SK-N-SH (cell line): Measurements from ENCODE around the gene USP12. TPM values are rescaled to one million over a fixed set of nuclear protein-coding genes. Genes with fewer than 3 reads are reported as not detected.

Experiments used
- CTCF ChIA-PET: fragments of 300-600, 350-600 bp; formaldehyde crosslinking; extraction: SDS; loops from one replicate; lab custom pipeline; 2021; lab: Yijun Ruan, JAX
- POLR2A ChIA-PET: fragments of 350-600 bp; sonication (Branson Sonifier 250); formaldehyde crosslinking; extraction: SDS; loops from one replicate; lab custom pipeline; 2020; ENCODE audit warnings: antibody characterized with exemption, inconsistent platforms; lab: Yijun Ruan, JAX
- DNase-seq: peaks from one replicate; pipeline ENCODE4 v3.0.0; 2012
- H2AFZ ChIP-seq: fragments of 200-600 bp; sonication (generic); 2 replicates; pipeline ENCODE4 v1.8.1; 2016; ENCODE audit warnings: antibody characterized with exemption, mild to moderate bottlenecking, low read depth
- H3F3A ChIP-seq: fragments of 200-600 bp; sonication (generic); replicated peaks from 2 replicates; pipeline ENCODE3; 2016; ENCODE audit warnings: antibody characterized with exemption, mild to moderate bottlenecking; ENCODE audit not compliant: insufficient read depth
- H3K27ac ChIP-seq, 2 experiments: fragments of 200-500 bp in 1 of 2; fragments of 200-600 bp in 1 of 2; sonication (Bioruptor generic) in 1 of 2; sonication (generic), shearing (Covaris generic) in 1 of 2; 2 replicates each; pipeline versions ENCODE4 v1.5.1 to v1.6.1; 2014 to 2016; ENCODE audit warnings: low read depth in 2 of 2, inconsistent platforms in 1 of 2, low read length in 1 of 2, mild to moderate bottlenecking in 1 of 2, mixed read lengths in 1 of 2
- H3K27me3 ChIP-seq: fragments of 200-600 bp; sonication (generic), shearing (Covaris generic); 2 replicates; pipeline ENCODE4 v1.6.1; 2016; ENCODE audit warnings: mixed run types; ENCODE audit not compliant: insufficient read depth
- H3K36me3 ChIP-seq, 2 experiments: fragments of 200-500 bp in 1 of 2; fragments of 200-600 bp in 1 of 2; sonication (Bioruptor generic) in 1 of 2; sonication (generic) in 1 of 2; replicated peaks in 1 of 2; 2 replicates each; pipeline versions ENCODE3 to v1.5.1; 2014 to 2016; ENCODE audit warnings: low read length in 1 of 2, mild to moderate bottlenecking in 1 of 2; ENCODE audit not compliant: insufficient read depth in 2 of 2, control insufficient read depth in 1 of 2
- H3K4me1 ChIP-seq, 2 experiments: fragments of 200-500 bp in 1 of 2; fragments of 200-600 bp in 1 of 2; sonication (Bioruptor generic) in 1 of 2; sonication (generic), shearing (Covaris generic) in 1 of 2; 2 replicates each; pipeline versions ENCODE4 v1.5.1 to v1.6.1; 2014 to 2016; ENCODE audit warnings: low read depth in 1 of 2, low read length in 1 of 2, mixed run types in 1 of 2; ENCODE audit not compliant: insufficient read depth in 2 of 2, control insufficient read depth in 1 of 2
- H3K4me2 ChIP-seq: fragments of 200-600 bp; sonication (generic), shearing (Covaris generic); 2 replicates; pipeline ENCODE4 v1.6.1; 2017; ENCODE audit warnings: mixed run types
- H3K4me3 ChIP-seq, 2 experiments: fragments of 200-500 bp in 1 of 2; fragments of 200-600 bp in 1 of 2; sonication (Bioruptor generic) in 1 of 2; sonication (generic), shearing (Covaris generic) in 1 of 2; 2 replicates each; pipeline versions ENCODE4 v1.5.1 to v1.8.1; 2014 to 2016; ENCODE audit warnings: low read depth in 2 of 2, inconsistent platforms in 1 of 2, low read length in 1 of 2, mild to moderate bottlenecking in 1 of 2, mixed read lengths in 1 of 2, moderate library complexity in 1 of 2
- H3K79me2 ChIP-seq: fragments of 200-600 bp; sonication (generic); 2 replicates; pipeline ENCODE4 v1.8.1; 2017; ENCODE audit warnings: mild to moderate bottlenecking; ENCODE audit not compliant: insufficient read depth
- H3K9ac ChIP-seq: fragments of 200-600 bp; sonication (generic); 2 replicates; pipeline ENCODE4 v1.6.1; 2017; ENCODE audit warnings: mixed run types
- H3K9me2 ChIP-seq: fragments of 200-600 bp; sonication (generic); 2 replicates; pipeline ENCODE4 v1.6.1; 2017; ENCODE audit warnings: mixed run types
- H3K9me3 ChIP-seq: fragments of 200-600 bp; sonication (generic); 2 replicates; pipeline ENCODE4 v1.6.1; 2017; ENCODE audit warnings: mixed run types, mild to moderate bottlenecking, moderate library complexity
- H4K20me1 ChIP-seq: fragments of 200-600 bp; sonication (generic); 2 replicates; pipeline ENCODE4 v1.6.1; 2017; ENCODE audit warnings: mild to moderate bottlenecking, mixed run types; ENCODE audit not compliant: insufficient read depth
- CTCF ChIP-seq: fragments of 200-600 bp; sonication (generic); IDR thresholded peaks from 2 replicates; pipeline ENCODE4 v1.6.1; 2017; ENCODE audit warnings: antibody characterized with exemption, mild to moderate bottlenecking, moderate library complexity
- EP300 ChIP-seq, 2 experiments: IDR thresholded peaks; 2 replicates each; pipeline versions ENCODE4 v1.4.0 to v1.6.1; 2012; ENCODE audit warnings: borderline replicate concordance in 1 of 2, low read depth in 1 of 2, low read length in 1 of 2
- FOSL2 ChIP-seq: IDR thresholded peaks from 2 replicates; pipeline ENCODE4 v1.4.0; 2012; ENCODE audit warnings: low read depth, mild to moderate bottlenecking, moderate library complexity, borderline replicate concordance
- FOXJ3 ChIP-seq: sonication (generic); formaldehyde crosslinking; IDR thresholded peaks from 2 replicates; pipeline ENCODE4 v1.5.1; 2020; ENCODE audit warnings: mild to moderate bottlenecking, missing genetic modification reagents
- NFIC ChIP-seq: IDR thresholded peaks from 2 replicates; pipeline ENCODE4 v1.4.0; 2012; ENCODE audit warnings: borderline replicate concordance
- POLR2AphosphoS5 ChIP-seq: IDR thresholded peaks from 2 replicates; pipeline ENCODE4 v1.6.1; 2012; ENCODE audit warnings: low read depth, low read length
- RAD21 ChIP-seq: IDR thresholded peaks from 2 replicates; pipeline ENCODE4 v1.6.1; 2012; ENCODE audit warnings: mild to moderate bottlenecking, low read length
- RCOR1 ChIP-seq: fragments of 150-350 bp; IDR thresholded peaks from 2 replicates; pipeline ENCODE4 v1.6.1; 2017; ENCODE audit warnings: antibody characterized with exemption, low read length
- REST ChIP-seq: IDR thresholded peaks from 2 replicates; pipeline ENCODE4 v1.6.1; 2012; ENCODE audit warnings: mild to moderate bottlenecking, low read depth, low read length, moderate library complexity
- RFX5 ChIP-seq: IDR thresholded peaks from 2 replicates; pipeline ENCODE4 v1.6.1; 2012; ENCODE audit warnings: mild to moderate bottlenecking, improper control_type of control experiment, low read length
- SIN3A ChIP-seq: IDR thresholded peaks from 2 replicates; pipeline ENCODE4 v1.6.1; 2012; ENCODE audit warnings: low read depth, mild to moderate bottlenecking, low read length, moderate library complexity, borderline replicate concordance
- SMC3 ChIP-seq: IDR thresholded peaks from 2 replicates; pipeline ENCODE4 v1.6.1; 2012; ENCODE audit warnings: low read depth, low read length, improper control_type of control experiment
- TAF1 ChIP-seq: IDR thresholded peaks from 2 replicates; pipeline ENCODE4 v1.6.1; 2012; ENCODE audit warnings: low read depth, mild to moderate bottlenecking, low read length, moderate library complexity, borderline replicate concordance
- TEAD4 ChIP-seq: IDR thresholded peaks from 2 replicates; pipeline ENCODE4 v1.4.0; 2012; ENCODE audit warnings: mild to moderate bottlenecking, borderline replicate concordance; ENCODE audit not compliant: insufficient read depth
- USF2 ChIP-seq: fragments of 150-350 bp; IDR thresholded peaks from 2 replicates; pipeline ENCODE4 v1.6.1; 2017; ENCODE audit warnings: antibody characterized with exemption, low read length, low read depth, borderline replicate concordance
- WGBS: methylation state at CpG from one replicate; pipeline ENCODE4 v1.1.6; 2017; ENCODE audit warnings: low lambda C conversion rate; 5-methylcytosine and 5-hydroxymethylcytosine counted together
- polyA plus RNA-seq, 3 experiments: library from polyadenylated mRNA; depleted of rRNA; stranded (reverse); fragments of >200 nt; gene quantifications; 2 replicates each; pipeline ENCODE4 v1.2.3, GENCODE V29; 2012

USP12 gene
- polyA plus RNA-seq, 1 of the 3 experiments (the other 2 are of a cell fraction) = 5.0 TPM

- H3K27me3 ChIP-seq = no peaks in the 10 kb centered on the region
- TF ChIP-seq SIN3A (no peak), RFX5 (no peak), POLR2AphosphoS5 (no peak), RAD21 (no peak), REST (no peak), SMC3 (no peak), FOXJ3 (CRISPR knock-in tag) (no peak), RCOR1 (no peak), CTCF (no peak)
- TF ChIP-seq, all 33 proteins: peak for 0
- Histone ChIP-seq H3K4me2 (no peak overlapping the region), H3K27ac (no peak overlapping the region), H3K9ac (no peak overlapping the region), H3K79me2 (no peaks in the 10 kb centered on the region), H4K20me1 (no peaks in the 10 kb centered on the region), H2AFZ (no peak overlapping the region), H3K4me1 (peaks cover 0 to 5% of the 10 kb centered on the region in 2 experiments; a peak in 2 of 4 replicates), H3K9me2 (no peaks in the 10 kb centered on the region), H3K9me3 (no peaks in the 10 kb centered on the region), H3F3A (peaks cover 5% of the 10 kb centered on the region), H3K36me3 (peaks cover 0 to 3% of the 10 kb centered on the region in 2 experiments), H3K4me3 (no peak overlapping the region)
- no CpG with 5 or more reads among the region's 1 CpG for WGBS
- ChIA-PET POLR2A (no interaction called here), CTCF (interaction anchor here (0.6 kb wide), 1 partner anchor 80 kb away, joined by 3 read pairs; no protein-coding TSS in a partner anchor)
- DNase-seq = no peak
Observed at GRCh38 chr13:27200413-27201070, 28.9 kb upstream of the USP12 start.

- H3K9me2 ChIP-seq = no peaks in the 10 kb centered on the region
- H3K9ac ChIP-seq = no peak overlapping the region
- H3K36me3 ChIP-seq = peaks cover 0 to 3% of the 10 kb centered on the region in 2 experiments
- no peak overlapping the region for H3K27ac ChIP-seq
- H2AFZ ChIP-seq = no peak overlapping the region
- no peaks in the 10 kb centered on the region for H3K27me3 ChIP-seq
- 72% methylated on average over 2 of the region's 2 CpGs for WGBS
- TF ChIP-seq TEAD4 = no peak
- TF ChIP-seq EP300 (IDR thresholded peaks at IDR 0.05; ENCODE audit: borderline replicate concordance in 1 of 2, low read depth in 1 of 2, low read length in 1 of 2) = no peak
- TF ChIP-seq USF2 = no peak
- no peak for TF ChIP-seq POLR2AphosphoS5
- TF ChIP-seq NFIC = no peak
- TF ChIP-seq TAF1 = no peak
- no peak for TF ChIP-seq FOSL2
- H4K20me1 ChIP-seq = no peaks in the 10 kb centered on the region
- H3K4me2 ChIP-seq = no peak overlapping the region
- H3K79me2 ChIP-seq = no peaks in the 10 kb centered on the region
- ChIA-PET CTCF (interaction anchor here (0.6 kb wide), 1 partner anchor 79 kb away, joined by 3 read pairs; no protein-coding TSS in a partner anchor), POLR2A (no interaction called here)
- H3K4me1 ChIP-seq = peaks cover 0 to 6% of the 10 kb centered on the region in 2 experiments; a peak in 2 of 4 replicates
- DNase-seq = no peak
- no peak overlapping the region for H3K4me3 ChIP-seq
- peaks cover 7% of the 10 kb centered on the region for H3F3A ChIP-seq
- H3K9me3 ChIP-seq = no peaks in the 10 kb centered on the region
Observed at GRCh38 chr13:27199696-27200095, 28.1 kb upstream of the USP12 start.
